C4-2B (cell line): ENCODE results near the gene NPRL2.

ENCODE experiments used
- CTCF ChIP-seq: fragments of 450-650 bp; conservative IDR thresholded peaks from 2 replicates; pipeline ENCODE4 v1.5.1; 2017; ENCODE audit warnings: mild to moderate bottlenecking
- ZFX ChIP-seq: fragments of 450-650 bp; IDR thresholded peaks from 2 replicates; pipeline ENCODE4 v1.6.1; 2017

GRCh38 chr3:50297384-50297775, 53.2 kb downstream of the NPRL2 start:
- TF ChIP-seq CTCF: no peak
- TF ChIP-seq ZFX: no peak
